ENCODE results near the gene CEMIP2.
"Not testable (repeated sequence)": the region's sequence is repeated elsewhere in the genome, so short reads cannot be mapped to it uniquely, and the experiment has no call there.

CEMIP2 gene

GRCh38 chr9:71716138-71716909 is 52.0 kb downstream of the CEMIP2 start:
- DNase-seq (ENCODE audit: low spot score) = peak; percentile 38

- DNase-seq (ENCODE audit: low spot score) = no peak
Observed at GRCh38 chr9:71710856-71711255, 57.5 kb downstream of the CEMIP2 start.

GRCh38 chr9:71710201-71710600 is 58.1 kb downstream of the CEMIP2 start:
- no peak for DNase-seq (ENCODE audit: low spot score)

- DNase-seq (ENCODE audit: low spot score) = no peak
Observed at GRCh38 chr9:71709384-71709783, 58.9 kb downstream of the CEMIP2 start.

- no peak for DNase-seq (ENCODE audit: low spot score)
Observed at GRCh38 chr9:71706176-71706575, 62.1 kb downstream of the CEMIP2 start.

GRCh38 chr9:71704796-71705195 is 63.5 kb downstream of the CEMIP2 start:
- no peak for DNase-seq (ENCODE audit: low spot score)

GRCh38 chr9:71703172-71703872 is 65.0 kb downstream of the CEMIP2 start:
- no peak for DNase-seq (ENCODE audit: low spot score)

GRCh38 chr9:71697882-71698281 is 70.4 kb downstream of the CEMIP2 start:
- DNase-seq (ENCODE audit: low spot score) = no peak

GRCh38 chr9:71694332-71694731 is 74.0 kb downstream of the CEMIP2 start:
- no peak for DNase-seq (ENCODE audit: low spot score)

GRCh38 chr9:71693607-71694006 is 74.7 kb downstream of the CEMIP2 start:
- DNase-seq (ENCODE audit: low spot score) = no peak

GRCh38 chr9:71692337-71692736 is 76.0 kb downstream of the CEMIP2 start:
- no peak for DNase-seq (ENCODE audit: low spot score)

- not testable (repeated sequence) for DNase-seq (ENCODE audit: low spot score)
Observed at GRCh38 chr9:71691576-71691975, 76.7 kb downstream of the CEMIP2 start.

- DNase-seq (ENCODE audit: low spot score) = no peak
Observed at GRCh38 chr9:71690689-71691435, 77.5 kb downstream of the CEMIP2 start.

GRCh38 chr9:71690063-71690688 is 78.1 kb downstream of the CEMIP2 start:
- no peak for DNase-seq (ENCODE audit: low spot score)

- DNase-seq (ENCODE audit: low spot score) = no peak
Observed at GRCh38 chr9:71687676-71688075, 80.6 kb downstream of the CEMIP2 start.

GRCh38 chr9:71685988-71686387 is 82.3 kb downstream of the CEMIP2 start:
- DNase-seq (ENCODE audit: low spot score) = no peak

- no peak for DNase-seq (ENCODE audit: low spot score)
Observed at GRCh38 chr9:71685394-71685793, 82.9 kb downstream of the CEMIP2 start.

GRCh38 chr9:71684566-71684965 is 83.7 kb downstream of the CEMIP2 start:
- DNase-seq (ENCODE audit: low spot score) = no peak

- no peak for DNase-seq (ENCODE audit: low spot score)
Observed at GRCh38 chr9:71683598-71684235, 84.6 kb downstream of the CEMIP2 start.

- DNase-seq (ENCODE audit: low spot score) = no peak
Observed at GRCh38 chr9:71681708-71682272, 86.5 kb downstream of the CEMIP2 start.

GRCh38 chr9:71681104-71681707 is 87.1 kb downstream of the CEMIP2 start:
- no peak for DNase-seq (ENCODE audit: low spot score)
